GM23338 (cell line): ENCODE results near the gene PLA2G4B. TPM values are rescaled to one million over a fixed set of nuclear protein-coding genes. Genes with fewer than 3 reads are reported as not detected.

Experiments used
- ATAC-seq: fragments of 200-7000 bp; cut with Tn5 transposase; 3 replicates; pipeline ENCODE4 v1.9.1; 2020
- DNase-seq: peaks from one replicate; pipeline ENCODE4 v3.0.0-alpha.2; 2015; ENCODE audit warnings: low spot score
- H2AFZ ChIP-seq: fragments of 200-600 bp; sonication (generic); 2 replicates; pipeline ENCODE4 v1.8.0; 2016; ENCODE audit warnings: antibody characterized with exemption, mild to moderate bottlenecking, moderate library complexity
- H3F3A ChIP-seq: fragments of 200-600 bp; sonication (generic); replicated peaks from 2 replicates; pipeline ENCODE4 v1.8.0; 2017; ENCODE audit warnings: antibody characterized with exemption, mixed run types, low read depth
- H3K27ac ChIP-seq: fragments of 200-600 bp; sonication (generic); 2 replicates; pipeline ENCODE4 v1.6.1; 2016; ENCODE audit warnings: low read depth
- H3K27me3 ChIP-seq: fragments of 200-600 bp; sonication (generic); 2 replicates; pipeline ENCODE4 v1.8.0; 2016; ENCODE audit warnings: mild to moderate bottlenecking, mixed run types, moderate library complexity; ENCODE audit not compliant: insufficient read depth
- H3K36me3 ChIP-seq: fragments of 200-600 bp; sonication (generic); 2 replicates; pipeline ENCODE4 v1.8.0; 2016; ENCODE audit warnings: mild to moderate bottlenecking; ENCODE audit not compliant: insufficient read depth
- H3K4me1 ChIP-seq: fragments of 200-600 bp; sonication (generic); 2 replicates; pipeline ENCODE4 v1.8.0; 2016; ENCODE audit warnings: mild to moderate bottlenecking, moderate library complexity; ENCODE audit not compliant: insufficient read depth
- H3K4me2 ChIP-seq: fragments of 200-600 bp; sonication (generic); 2 replicates; pipeline ENCODE4 v1.7.1; 2017; ENCODE audit warnings: mixed run types
- H3K4me3 ChIP-seq: fragments of 200-600 bp; sonication (generic); 2 replicates; pipeline ENCODE4 v1.6.1; 2016; ENCODE audit warnings: mixed run types
- H3K79me2 ChIP-seq: fragments of 200-600 bp; sonication (generic); replicated peaks from 2 replicates; pipeline ENCODE4 v1.8.0; 2017; ENCODE audit warnings: mild to moderate bottlenecking; ENCODE audit not compliant: insufficient read depth
- H3K9me2 ChIP-seq: fragments of 200-600 bp; sonication (generic); 2 replicates; pipeline ENCODE4 v1.8.0; 2017; ENCODE audit not compliant: insufficient read depth
- H4K20me1 ChIP-seq: fragments of 200-600 bp; sonication (generic); replicated peaks from 2 replicates; pipeline ENCODE4 v1.8.0; 2017; ENCODE audit warnings: mild to moderate bottlenecking; ENCODE audit not compliant: insufficient read depth
- H3K27ac Mint-ChIP-seq: 2 replicates; pipeline ENCODE4 v1.8.0; 2020; ENCODE audit warnings: inconsistent platforms, mild to moderate bottlenecking, moderate library complexity, mixed read lengths
- H3K27me3 Mint-ChIP-seq: 3 replicates; pipeline ENCODE4 v1.8.0; 2022; ENCODE audit warnings: low read depth, mild to moderate bottlenecking, moderate library complexity, mixed read lengths, inconsistent platforms; ENCODE audit not compliant: insufficient read depth, poor library complexity
- H3K36me3 Mint-ChIP-seq: 3 replicates; pipeline ENCODE4 v1.8.0; 2021; ENCODE audit warnings: low read depth, mild to moderate bottlenecking, inconsistent platforms, moderate library complexity, mixed read lengths
- H3K4me1 Mint-ChIP-seq: 3 replicates; pipeline ENCODE4 v1.8.0; 2020; ENCODE audit warnings: mild to moderate bottlenecking, inconsistent platforms, mixed read lengths
- H3K4me3 Mint-ChIP-seq: 3 replicates; pipeline ENCODE4 v1.8.0; 2021; ENCODE audit warnings: moderate library complexity, mild to moderate bottlenecking, inconsistent platforms, mixed read lengths
- H3K9me3 Mint-ChIP-seq: 3 replicates; pipeline ENCODE4 v1.8.0; 2020; ENCODE audit warnings: moderate library complexity, mild to moderate bottlenecking, inconsistent platforms, mixed read lengths
- CREB1 ChIP-seq: fragments of 250-450 bp; sonication (Bioruptor Pico); IDR thresholded peaks from 2 replicates; pipeline ENCODE4 v1.5.0; 2020; ENCODE audit warnings: low read depth, mild to moderate bottlenecking, moderate library complexity
- CTCF ChIP-seq, 2 experiments: fragments of 200-600 bp in 1 of 2; sonication (generic) in 1 of 2; conservative IDR thresholded peaks; 2 replicates each; pipeline versions ENCODE4 v1.5.1 to v1.6.1; 2016 to 2017; ENCODE audit warnings: antibody characterized with exemption in 2 of 2, low read depth in 2 of 2, mild to moderate bottlenecking in 2 of 2, moderate library complexity in 1 of 2
- ETS1 ChIP-seq: IDR thresholded peaks from 2 replicates; pipeline ENCODE4 v1.6.1; 2016; ENCODE audit warnings: antibody characterized with exemption
- EZH2phosphoT487 ChIP-seq: fragments of 200-600 bp; sonication (generic); IDR thresholded peaks from one replicate; pipeline ENCODE4 v1.8.1; 2018; ENCODE audit warnings: antibody characterized with exemption; ENCODE audit not compliant: unreplicated experiment
- JUNB ChIP-seq: IDR thresholded peaks from one replicate; pipeline ENCODE4 v1.6.1; 2016; ENCODE audit warnings: antibody characterized with exemption; ENCODE audit not compliant: unreplicated experiment
- ZNF462 ChIP-seq: fragments of 250-450 bp; sonication (Bioruptor Pico); IDR thresholded peaks from 2 replicates; pipeline ENCODE4 v1.5.0; 2020; ENCODE audit warnings: mild to moderate bottlenecking, moderate library complexity
- polyA plus RNA-seq: library from polyadenylated mRNA; unstranded; fragments of >200 nt; fragmentation: Nextera tagmentation; extraction: Ambion mirVana; gene quantifications from 2 replicates; pipeline ENCODE4 v1.2.1, GENCODE V29; 2016
- total RNA-seq: library from RNA; depleted of rRNA; stranded (reverse); fragments of >200 nt; shearing (Covaris generic); gene quantifications from 2 replicates; pipeline ENCODE4 v1.2.3, GENCODE V29; 2014

Gene PLA2G4B
- total and polyA plus RNA-seq, 2 experiments from 2014 or later: 4.4 to 9.6 TPM

- no peak for TF ChIP-seq ZNF462 (CRISPR knock-in tag)
Measured at GRCh38 chr15:41856262-41856661, 17.6 kb downstream of the PLA2G4B start (continued).

- Mint-ChIP-seq H3K36me3 (no peaks in the 10 kb centered on the region), H3K4me1 (peaks cover 6% of the 10 kb centered on the region), H3K27ac (no peak overlapping the region), H3K27me3 (peaks cover 9% of the 10 kb centered on the region), H3K9me3 (no peaks in the 10 kb centered on the region), H3K4me3 (no peak overlapping the region)
- Histone ChIP-seq H3K9me2 (no peaks in the 10 kb centered on the region), H3K4me3 (no peak overlapping the region), H3K4me1 (no peaks in the 10 kb centered on the region), H3K27ac (no peak overlapping the region), H4K20me1 (no peaks in the 10 kb centered on the region), H3F3A (no peaks in the 10 kb centered on the region), H3K36me3 (no peaks in the 10 kb centered on the region), H3K79me2 (no peaks in the 10 kb centered on the region), H3K27me3 (no peaks in the 10 kb centered on the region), H3K4me2 (no peak overlapping the region), H2AFZ (no peak overlapping the region)
- ATAC-seq: no peak
- no peak for DNase-seq
- TF ChIP-seq CREB1 (CRISPR knock-in tag) (no peak), JUNB (no peak), ZNF462 (CRISPR knock-in tag) (no peak), ETS1 (no peak), CTCF (conservative IDR thresholded peaks at IDR 0.05; ENCODE audit: low read depth in 2 of 2) (no peak), EZH2phosphoT487 (no peak)
Measured at GRCh38 chr15:41856716-41857115, 18.1 kb downstream of the PLA2G4B start.
